ENCODE measurements around the gene ELAVL1. TPM values are rescaled to one million over a fixed set of nuclear protein-coding genes. Genes with fewer than 3 reads are reported as not detected.

ELAVL1 gene
- total RNA-seq, 1 donor from 2014 or later, result 122 TPM

GRCh38 chr19:7971553-7972520 lies 33.6 kb downstream of the ELAVL1 start:
- TF ChIP-seq, protein P1, sequence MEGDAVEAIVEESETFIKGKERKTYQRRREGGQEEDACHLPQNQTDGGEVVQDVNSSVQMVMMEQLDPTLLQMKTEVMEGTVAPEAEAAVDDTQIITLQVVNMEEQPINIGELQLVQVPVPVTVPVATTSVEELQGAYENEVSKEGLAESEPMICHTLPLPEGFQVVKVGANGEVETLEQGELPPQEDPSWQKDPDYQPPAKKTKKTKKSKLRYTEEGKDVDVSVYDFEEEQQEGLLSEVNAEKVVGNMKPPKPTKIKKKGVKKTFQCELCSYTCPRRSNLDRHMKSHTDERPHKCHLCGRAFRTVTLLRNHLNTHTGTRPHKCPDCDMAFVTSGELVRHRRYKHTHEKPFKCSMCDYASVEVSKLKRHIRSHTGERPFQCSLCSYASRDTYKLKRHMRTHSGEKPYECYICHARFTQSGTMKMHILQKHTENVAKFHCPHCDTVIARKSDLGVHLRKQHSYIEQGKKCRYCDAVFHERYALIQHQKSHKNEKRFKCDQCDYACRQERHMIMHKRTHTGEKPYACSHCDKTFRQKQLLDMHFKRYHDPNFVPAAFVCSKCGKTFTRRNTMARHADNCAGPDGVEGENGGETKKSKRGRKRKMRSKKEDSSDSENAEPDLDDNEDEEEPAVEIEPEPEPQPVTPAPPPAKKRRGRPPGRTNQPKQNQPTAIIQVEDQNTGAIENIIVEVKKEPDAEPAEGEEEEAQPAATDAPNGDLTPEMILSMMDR (IDR thresholded peaks at IDR 0.05; ENCODE audit: partially characterized antibody, unreplicated experiment), result no peak
- Mint-ChIP-seq H3K36me3 (ENCODE audit: unreplicated experiment) (peaks cover 5% of the 10 kb centered on the region), H3K27me3 (ENCODE audit: unreplicated experiment) (peaks cover 18% of the 10 kb centered on the region), H3K4me1 (ENCODE audit: low read depth, unreplicated experiment) (peaks cover 17% of the 10 kb centered on the region), H3K9me3 (ENCODE audit: unreplicated experiment) (peaks cover 13% of the 10 kb centered on the region), H3K27ac (ENCODE audit: unreplicated experiment) (no peak overlapping the region), H3K4me3 (ENCODE audit: unreplicated experiment) (no peak overlapping the region)
- DNase-seq, result peak; percentile 20

DNA sequence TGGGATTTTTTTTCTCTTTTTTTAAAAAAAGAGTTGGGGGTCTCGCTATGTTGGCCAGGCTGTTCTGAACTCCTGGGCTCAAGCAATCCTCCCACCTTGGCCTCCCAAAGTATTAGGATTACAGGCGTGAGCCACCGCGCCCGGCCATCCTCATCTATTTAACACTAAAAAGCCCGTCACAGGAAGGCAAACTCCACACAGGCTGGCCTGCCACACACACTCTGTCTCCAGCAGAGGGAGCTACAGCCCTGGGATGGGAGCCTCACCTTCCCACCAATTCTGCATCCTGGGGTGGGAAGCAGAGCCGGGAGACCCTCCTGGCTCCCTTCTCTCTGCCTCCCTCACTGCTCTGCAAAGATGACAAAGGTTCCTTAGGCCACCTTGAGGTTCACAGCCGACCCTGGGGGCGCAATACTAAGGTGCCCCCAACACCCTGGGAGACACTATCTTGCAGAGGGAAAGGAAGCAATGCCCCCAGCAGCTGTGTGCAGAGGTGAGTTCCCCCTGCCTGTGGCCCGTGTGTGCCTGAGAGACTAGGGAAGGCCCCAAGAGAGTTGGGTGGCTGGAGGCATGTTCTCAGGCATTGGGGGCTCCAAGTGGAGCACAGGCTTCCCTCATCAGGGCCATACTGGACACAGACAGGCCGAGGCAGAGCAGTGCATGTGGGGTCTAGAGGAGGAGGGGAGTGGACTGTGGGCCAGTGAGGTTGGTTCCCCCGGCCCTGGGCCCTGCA lies 34.6 kb downstream of the ELAVL1 start:
- Mint-ChIP-seq H3K36me3 (ENCODE audit: unreplicated experiment) (peaks cover 5% of the 10 kb centered on the region), H3K4me1 (ENCODE audit: low read depth, unreplicated experiment) (peaks cover 17% of the 10 kb centered on the region), H3K9me3 (ENCODE audit: unreplicated experiment) (peaks cover 13% of the 10 kb centered on the region), H3K4me3 (ENCODE audit: unreplicated experiment) (no peak overlapping the region), H3K27ac (ENCODE audit: unreplicated experiment) (peak overlapping the region; percentile 89), H3K27me3 (ENCODE audit: unreplicated experiment) (peaks cover 18% of the 10 kb centered on the region)
- TF ChIP-seq, protein P1 (IDR thresholded peaks at IDR 0.05; ENCODE audit: partially characterized antibody, unreplicated experiment), result peak; percentile 83
- DNase-seq, result peak; percentile 82

DNA sequence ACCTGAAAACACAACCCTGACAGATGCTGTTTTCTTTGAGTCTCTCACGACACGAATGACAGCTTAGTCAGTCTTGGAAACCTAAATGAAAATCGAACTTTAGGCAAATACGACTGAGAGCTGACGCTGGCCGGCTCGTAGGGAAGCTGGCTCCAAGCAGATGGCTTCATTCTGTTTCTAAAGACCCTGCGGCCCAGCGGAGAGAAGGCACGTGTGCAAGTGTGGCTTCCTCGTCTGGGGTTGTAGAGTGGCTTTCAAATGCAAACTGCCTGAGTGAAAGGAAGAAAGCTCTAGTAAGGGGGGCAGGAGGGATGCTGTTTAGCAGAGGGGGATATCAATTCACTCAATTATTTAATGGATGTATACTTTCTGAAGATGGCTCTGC lies 35.9 kb downstream of the ELAVL1 start:
- Mint-ChIP-seq H3K27ac (ENCODE audit: unreplicated experiment) (peak overlapping the region; percentile 99), H3K4me1 (ENCODE audit: low read depth, unreplicated experiment) (peaks cover 17% of the 10 kb centered on the region), H3K27me3 (ENCODE audit: unreplicated experiment) (peaks cover 21% of the 10 kb centered on the region), H3K36me3 (ENCODE audit: unreplicated experiment) (peaks cover 5% of the 10 kb centered on the region), H3K4me3 (ENCODE audit: unreplicated experiment) (peak overlapping the region; percentile 71), H3K9me3 (ENCODE audit: unreplicated experiment) (peaks cover 13% of the 10 kb centered on the region)
- DNase-seq, result peak; percentile 68
- TF ChIP-seq, protein P1 (IDR thresholded peaks at IDR 0.05; ENCODE audit: partially characterized antibody, unreplicated experiment), result no peak

DNA sequence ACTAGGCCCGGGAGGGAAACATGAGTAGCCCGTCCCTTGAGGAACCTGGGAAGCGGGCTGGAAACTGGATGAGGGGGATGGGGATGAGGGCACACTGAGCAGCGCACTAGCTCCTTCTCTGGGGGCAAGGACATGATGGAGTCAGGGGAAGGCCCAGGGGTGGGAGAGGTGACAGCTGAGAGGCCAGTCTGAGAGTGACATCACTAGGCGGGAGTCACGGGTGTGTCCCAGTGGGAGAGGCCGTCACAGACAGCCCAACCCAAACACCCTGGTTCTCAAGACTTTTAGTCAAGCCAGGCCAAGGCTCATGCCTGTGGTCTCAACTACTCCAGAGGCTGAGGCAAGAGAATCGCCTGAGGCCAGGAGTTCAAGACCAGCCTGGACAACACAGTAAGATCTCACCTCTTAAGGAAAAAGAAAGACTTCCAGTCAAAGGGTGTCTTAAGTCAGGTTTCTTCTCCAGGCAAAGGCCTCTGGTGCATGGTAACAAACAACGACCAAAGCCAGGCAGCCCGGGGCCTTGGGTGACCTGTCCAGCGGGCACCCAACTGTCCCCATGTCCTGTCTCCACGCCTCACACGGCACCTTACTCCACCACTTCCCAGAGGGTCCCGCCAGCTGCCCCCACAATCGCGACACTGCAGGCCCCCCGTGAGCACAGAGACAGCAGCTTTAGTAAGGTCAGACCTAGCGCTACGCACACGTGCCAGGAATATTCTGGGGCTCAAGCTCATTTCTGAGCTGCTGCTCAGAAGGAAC lies 36.5 kb downstream of the ELAVL1 start:
- Mint-ChIP-seq H3K4me1 (ENCODE audit: low read depth, unreplicated experiment) (peaks cover 17% of the 10 kb centered on the region), H3K27me3 (ENCODE audit: unreplicated experiment) (peaks cover 18% of the 10 kb centered on the region), H3K9me3 (ENCODE audit: unreplicated experiment) (peaks cover 14% of the 10 kb centered on the region), H3K36me3 (ENCODE audit: unreplicated experiment) (peaks cover 5% of the 10 kb centered on the region), H3K27ac (ENCODE audit: unreplicated experiment) (peak overlapping the region; percentile 99), H3K4me3 (ENCODE audit: unreplicated experiment) (peak overlapping the region; percentile 71)
- TF ChIP-seq, protein P1 (IDR thresholded peaks at IDR 0.05; ENCODE audit: partially characterized antibody, unreplicated experiment), result no peak
- no peak for DNase-seq
